ENCODE data around the gene DDC.

DDC gene

GRCh38 chr7:50591480-50592438, 26.6 kb upstream of the DDC start:
- no peak overlapping the region for H3K4me2 ChIP-seq (ENCODE audit: low read depth, low read length, poor library complexity, severe bottlenecking)

DNA sequence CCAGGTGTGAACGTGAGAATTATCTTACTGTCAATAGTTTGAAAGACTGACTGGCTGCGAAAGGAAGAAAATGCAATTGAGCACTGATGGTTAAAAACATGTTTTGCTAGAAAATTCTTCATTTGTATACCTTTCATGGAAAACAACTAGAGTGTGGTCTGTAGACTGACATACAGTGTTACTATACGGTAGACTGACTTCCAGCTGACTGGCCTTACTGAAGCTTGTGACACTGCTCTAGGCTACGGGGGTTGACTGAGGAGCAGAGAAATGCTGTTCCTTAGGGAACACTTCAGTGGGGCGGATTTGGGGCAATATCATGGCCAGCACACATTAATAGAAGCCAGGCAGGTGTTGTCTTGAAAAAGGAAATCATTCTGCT, 25.9 kb upstream of the DDC start:
- TF ChIP-seq, protein P1, sequence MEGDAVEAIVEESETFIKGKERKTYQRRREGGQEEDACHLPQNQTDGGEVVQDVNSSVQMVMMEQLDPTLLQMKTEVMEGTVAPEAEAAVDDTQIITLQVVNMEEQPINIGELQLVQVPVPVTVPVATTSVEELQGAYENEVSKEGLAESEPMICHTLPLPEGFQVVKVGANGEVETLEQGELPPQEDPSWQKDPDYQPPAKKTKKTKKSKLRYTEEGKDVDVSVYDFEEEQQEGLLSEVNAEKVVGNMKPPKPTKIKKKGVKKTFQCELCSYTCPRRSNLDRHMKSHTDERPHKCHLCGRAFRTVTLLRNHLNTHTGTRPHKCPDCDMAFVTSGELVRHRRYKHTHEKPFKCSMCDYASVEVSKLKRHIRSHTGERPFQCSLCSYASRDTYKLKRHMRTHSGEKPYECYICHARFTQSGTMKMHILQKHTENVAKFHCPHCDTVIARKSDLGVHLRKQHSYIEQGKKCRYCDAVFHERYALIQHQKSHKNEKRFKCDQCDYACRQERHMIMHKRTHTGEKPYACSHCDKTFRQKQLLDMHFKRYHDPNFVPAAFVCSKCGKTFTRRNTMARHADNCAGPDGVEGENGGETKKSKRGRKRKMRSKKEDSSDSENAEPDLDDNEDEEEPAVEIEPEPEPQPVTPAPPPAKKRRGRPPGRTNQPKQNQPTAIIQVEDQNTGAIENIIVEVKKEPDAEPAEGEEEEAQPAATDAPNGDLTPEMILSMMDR (IDR thresholded peaks at IDR 0.05; ENCODE audit: insufficient read depth, low read length, poor library complexity, severe bottlenecking) = no peak
- TF ChIP-seq EZH2phosphoT487 (conservative IDR thresholded peaks at IDR 0.05; ENCODE audit: low read length) = no peak
- H3K36me3 ChIP-seq (ENCODE audit: low read length) = no peaks in the 10 kb centered on the region

More at GRCh38 chr7:50591480-50592438, 26.6 kb upstream of the DDC start:
- no peak overlapping the region for H3K27ac ChIP-seq (ENCODE audit: low read depth, low read length)
- H3K9me2 ChIP-seq (replicated peaks; ENCODE audit: insufficient read depth, low read length) = no peaks in the 10 kb centered on the region
- no peaks in the 10 kb centered on the region for H3F3A ChIP-seq (ENCODE audit: insufficient read depth)
- no peak overlapping the region for H2AFZ ChIP-seq (ENCODE audit: low read depth, low read length, severe bottlenecking)
- no peak for TF ChIP-seq EZH2phosphoT487 (conservative IDR thresholded peaks at IDR 0.05; ENCODE audit: low read length)
- TF ChIP-seq, protein P1 (IDR thresholded peaks at IDR 0.05; ENCODE audit: insufficient read depth, low read length, poor library complexity, severe bottlenecking) = no peak
- no peaks in the 10 kb centered on the region for H3K36me3 ChIP-seq (ENCODE audit: low read length)
- no peaks in the 10 kb centered on the region for H3K9me3 ChIP-seq (ENCODE audit: insufficient read depth, low read length)
- H4K20me1 ChIP-seq (ENCODE audit: low read depth, low read length) = no peaks in the 10 kb centered on the region
- no peak overlapping the region for H3K9ac ChIP-seq (ENCODE audit: low read length)
- H3K4me3 ChIP-seq (ENCODE audit: insufficient read depth, low read length, poor library complexity, severe bottlenecking) = no peak overlapping the region
- H3K27me3 ChIP-seq (ENCODE audit: low read length) = peaks cover 4% of the 10 kb centered on the region; the same call in 1 of the 2 replicates
- H3K79me2 ChIP-seq (ENCODE audit: insufficient read depth, low read length) = no peaks in the 10 kb centered on the region

DNA sequence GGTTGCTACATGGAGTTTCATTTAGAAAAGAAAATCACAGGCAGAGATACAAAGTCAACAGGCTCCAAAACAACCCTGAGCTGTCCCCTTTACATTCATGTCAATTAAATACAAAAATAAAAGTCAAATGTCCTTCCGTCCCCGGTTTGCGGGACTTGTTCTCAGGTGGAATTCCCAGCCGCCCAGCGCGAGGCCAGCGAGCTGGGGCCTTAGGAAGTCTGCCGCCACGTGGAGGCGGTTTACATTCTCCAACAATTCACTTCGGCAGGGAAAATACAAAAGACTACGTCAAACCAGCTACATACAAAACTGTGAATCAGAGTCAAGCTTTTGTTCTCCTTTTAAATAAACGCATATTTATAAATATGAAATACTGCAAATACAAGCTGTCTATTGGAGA, 25.3 kb upstream of the DDC start:
- H2AFZ ChIP-seq (ENCODE audit: low read depth, low read length, severe bottlenecking) = no peak overlapping the region
- no peaks in the 10 kb centered on the region for H3F3A ChIP-seq (ENCODE audit: insufficient read depth)
- no peak overlapping the region for H3K4me3 ChIP-seq (ENCODE audit: insufficient read depth, low read length, poor library complexity, severe bottlenecking)
- H4K20me1 ChIP-seq (ENCODE audit: low read depth, low read length) = no peaks in the 10 kb centered on the region
- no peak overlapping the region for H3K27ac ChIP-seq (ENCODE audit: low read depth, low read length)
- H3K27me3 ChIP-seq (ENCODE audit: low read length) = peaks cover 4% of the 10 kb centered on the region; the same call in 1 of the 2 replicates
- no peaks in the 10 kb centered on the region for H3K9me3 ChIP-seq (ENCODE audit: insufficient read depth, low read length)
- no peak overlapping the region for H3K4me2 ChIP-seq (ENCODE audit: low read depth, low read length, poor library complexity, severe bottlenecking)
- H3K9me2 ChIP-seq (replicated peaks; ENCODE audit: insufficient read depth, low read length) = no peaks in the 10 kb centered on the region
- H3K79me2 ChIP-seq (ENCODE audit: insufficient read depth, low read length) = no peaks in the 10 kb centered on the region
- no peak overlapping the region for H3K9ac ChIP-seq (ENCODE audit: low read length)
- TF ChIP-seq, protein P1 (IDR thresholded peaks at IDR 0.05; ENCODE audit: insufficient read depth, low read length, poor library complexity, severe bottlenecking) = no peak
- TF ChIP-seq EZH2phosphoT487 (conservative IDR thresholded peaks at IDR 0.05; ENCODE audit: low read length) = no peak
- no peaks in the 10 kb centered on the region for H3K36me3 ChIP-seq (ENCODE audit: low read length)

More for the DNA sequence above, 25.9 kb upstream of the DDC start:
- Histone ChIP-seq H4K20me1 (ENCODE audit: low read depth, low read length) (no peaks in the 10 kb centered on the region), H3F3A (ENCODE audit: insufficient read depth) (no peaks in the 10 kb centered on the region), H3K9me3 (ENCODE audit: insufficient read depth, low read length) (no peaks in the 10 kb centered on the region), H3K9me2 (replicated peaks; ENCODE audit: insufficient read depth, low read length) (no peaks in the 10 kb centered on the region), H3K9ac (ENCODE audit: low read length) (no peak overlapping the region), H3K79me2 (ENCODE audit: insufficient read depth, low read length) (no peaks in the 10 kb centered on the region), H2AFZ (ENCODE audit: low read depth, low read length, severe bottlenecking) (no peak overlapping the region), H3K4me3 (ENCODE audit: insufficient read depth, low read length, poor library complexity, severe bottlenecking) (no peak overlapping the region), H3K27me3 (ENCODE audit: low read length) (peaks cover 4% of the 10 kb centered on the region; the same call in 1 of the 2 replicates), H3K27ac (ENCODE audit: low read depth, low read length) (no peak overlapping the region), H3K4me2 (ENCODE audit: low read depth, low read length, poor library complexity, severe bottlenecking) (no peak overlapping the region)
